DMS79 (cell line): ENCODE results near the gene POLA1.

Experiments used
- DNase-seq: peaks from one replicate; lab custom pipeline; 2025; lab: John Stamatoyannopoulos, UW

The POLA1 gene

GRCh38 chrX:24684048-24684447, 9.7 kb upstream of the POLA1 start:
- no peak for DNase-seq

- DNase-seq = no peak
Measured at GRCh38 chrX:24692305-24692704, 1.4 kb upstream of the POLA1 start.

GRCh38 chrX:24694825-24695224, 1.1 kb downstream of the POLA1 start:
- DNase-seq = no peak

GRCh38 chrX:24696294-24696693, 2.6 kb downstream of the POLA1 start:
- DNase-seq = no peak

- no peak for DNase-seq
Measured at GRCh38 chrX:24702362-24703184, 8.9 kb downstream of the POLA1 start.

GRCh38 chrX:24703185-24703494, 9.4 kb downstream of the POLA1 start:
- DNase-seq = no peak

GRCh38 chrX:24718771-24719170, 25.1 kb downstream of the POLA1 start:
- no peak for DNase-seq

- DNase-seq = no peak
Measured at GRCh38 chrX:24720036-24720435, 26.3 kb downstream of the POLA1 start.

- no peak for DNase-seq
Measured at GRCh38 chrX:24728530-24728929, 34.8 kb downstream of the POLA1 start.

- DNase-seq = no peak
Measured at GRCh38 chrX:24732766-24733500, 39.2 kb downstream of the POLA1 start.

- DNase-seq = no peak
Measured at GRCh38 chrX:24741330-24741729, 47.6 kb downstream of the POLA1 start.

- DNase-seq = no peak
Measured at GRCh38 chrX:24748196-24748595, 54.5 kb downstream of the POLA1 start.

- no peak for DNase-seq
Measured at GRCh38 chrX:24759786-24760185, 66.1 kb downstream of the POLA1 start.

GRCh38 chrX:24760363-24761000, 66.8 kb downstream of the POLA1 start:
- no peak for DNase-seq

GRCh38 chrX:24761306-24761705, 67.6 kb downstream of the POLA1 start:
- DNase-seq = no peak

- no peak for DNase-seq
Measured at GRCh38 chrX:24763989-24764388, 70.3 kb downstream of the POLA1 start.

GRCh38 chrX:24767557-24767956, 73.8 kb downstream of the POLA1 start:
- no peak for DNase-seq

- no peak for DNase-seq
Measured at GRCh38 chrX:24768556-24768955, 74.8 kb downstream of the POLA1 start.

- no peak for DNase-seq
Measured at GRCh38 chrX:24774650-24775049, 80.9 kb downstream of the POLA1 start.

- no peak for DNase-seq
Measured at GRCh38 chrX:24775891-24776290, 82.2 kb downstream of the POLA1 start.

- DNase-seq = no peak
Measured at GRCh38 chrX:24777660-24778059, 83.9 kb downstream of the POLA1 start.

GRCh38 chrX:24782011-24782410, 88.3 kb downstream of the POLA1 start:
- no peak for DNase-seq

GRCh38 chrX:24789047-24789446, 95.3 kb downstream of the POLA1 start:
- no peak for DNase-seq
